HPDE6-E6E7 (cell line): ENCODE results near the gene GRM4.
"Not testable (repeated sequence)": the region's sequence is repeated elsewhere in the genome, so short reads cannot be mapped to it uniquely, and the experiment has no call there.

Experiments used
- DNase-seq: peaks from one replicate; pipeline ENCODE4 v3.0.0; 2011; ENCODE audit warnings: missing footprints; ENCODE audit errors: extremely low spot score

Gene GRM4

DNA sequence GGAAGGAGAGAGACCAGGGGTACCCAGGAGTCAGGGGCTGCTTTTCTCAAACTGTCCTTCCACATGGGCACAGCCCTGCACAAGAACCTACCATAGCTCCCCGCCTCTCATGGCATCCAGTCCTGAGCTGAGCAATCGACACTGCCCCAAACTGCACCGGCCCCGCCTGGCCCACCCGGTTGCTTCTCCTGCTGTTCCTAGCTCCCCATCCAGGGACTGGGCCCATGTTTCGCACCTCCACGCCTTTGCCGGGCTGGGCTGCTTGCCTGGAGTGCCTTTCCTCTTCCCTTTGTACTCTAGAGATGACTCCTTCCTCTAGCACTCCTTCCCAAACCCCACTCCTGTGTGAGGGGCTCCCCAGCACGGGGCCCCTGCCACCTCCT lies 123.0 kb downstream of the GRM4 start:
- DNase-seq: no peak

DNA sequence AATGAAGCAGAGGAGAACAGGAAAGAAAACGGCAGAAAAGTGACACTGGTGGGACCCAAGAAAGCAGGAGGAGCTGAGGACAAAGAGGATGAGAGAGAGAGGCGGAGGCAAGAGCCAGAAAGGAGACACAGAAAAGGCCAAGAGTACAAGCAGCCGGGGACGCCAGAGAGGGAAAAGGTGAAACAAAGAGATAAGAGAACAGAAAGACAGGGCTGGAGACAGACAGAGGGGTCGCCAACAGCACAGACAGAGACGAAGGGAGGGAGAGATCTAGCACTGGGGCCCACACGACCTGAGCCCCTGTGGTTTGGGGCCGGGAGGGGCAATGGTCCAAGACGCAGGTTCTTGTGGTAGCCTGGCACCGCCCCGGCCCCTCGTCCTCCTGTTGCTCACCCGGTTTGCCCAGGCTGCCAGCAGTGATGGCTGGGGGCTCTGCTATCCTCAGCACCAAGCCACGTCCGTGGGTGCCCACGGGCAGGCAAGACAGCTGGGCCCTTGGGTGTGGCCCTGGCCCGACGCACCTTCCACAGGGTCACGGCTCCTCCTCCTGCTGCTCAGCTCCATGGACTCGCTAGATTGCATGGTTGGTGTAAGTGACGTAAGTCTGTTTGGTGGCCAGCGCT lies 123.5 kb downstream of the GRM4 start:
- no peak for DNase-seq

DNA sequence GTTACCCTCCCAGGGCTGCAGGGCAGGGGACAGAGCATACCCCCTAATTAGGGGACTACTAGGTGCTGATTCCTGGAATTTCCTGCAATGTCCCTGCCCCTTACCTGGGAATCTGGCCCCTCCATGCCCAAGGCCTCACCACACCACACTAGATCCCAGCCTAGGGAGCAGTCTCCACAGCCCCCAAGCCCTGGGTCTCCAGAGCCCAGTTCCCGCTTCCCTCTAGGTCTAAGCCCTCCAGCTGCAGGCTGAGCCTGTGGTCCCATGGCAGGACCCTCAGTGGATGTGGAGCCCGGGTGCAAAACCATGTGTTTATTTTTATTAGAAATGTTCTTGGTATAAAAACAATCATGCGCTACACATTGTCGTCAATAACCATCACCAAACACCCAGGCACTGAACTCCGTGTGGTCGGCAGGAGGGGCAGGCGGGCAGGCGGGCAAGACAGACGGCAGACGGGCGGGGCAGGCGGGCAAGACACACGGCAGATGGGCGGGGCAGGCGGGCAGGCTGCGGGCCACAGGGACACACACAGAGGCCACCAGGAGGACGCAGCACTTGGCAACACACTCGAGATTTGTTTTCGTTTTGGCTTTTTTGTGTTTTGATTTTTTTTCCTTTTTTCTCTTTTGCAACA lies 124.2 kb downstream of the GRM4 start:
- no peak for DNase-seq

DNA sequence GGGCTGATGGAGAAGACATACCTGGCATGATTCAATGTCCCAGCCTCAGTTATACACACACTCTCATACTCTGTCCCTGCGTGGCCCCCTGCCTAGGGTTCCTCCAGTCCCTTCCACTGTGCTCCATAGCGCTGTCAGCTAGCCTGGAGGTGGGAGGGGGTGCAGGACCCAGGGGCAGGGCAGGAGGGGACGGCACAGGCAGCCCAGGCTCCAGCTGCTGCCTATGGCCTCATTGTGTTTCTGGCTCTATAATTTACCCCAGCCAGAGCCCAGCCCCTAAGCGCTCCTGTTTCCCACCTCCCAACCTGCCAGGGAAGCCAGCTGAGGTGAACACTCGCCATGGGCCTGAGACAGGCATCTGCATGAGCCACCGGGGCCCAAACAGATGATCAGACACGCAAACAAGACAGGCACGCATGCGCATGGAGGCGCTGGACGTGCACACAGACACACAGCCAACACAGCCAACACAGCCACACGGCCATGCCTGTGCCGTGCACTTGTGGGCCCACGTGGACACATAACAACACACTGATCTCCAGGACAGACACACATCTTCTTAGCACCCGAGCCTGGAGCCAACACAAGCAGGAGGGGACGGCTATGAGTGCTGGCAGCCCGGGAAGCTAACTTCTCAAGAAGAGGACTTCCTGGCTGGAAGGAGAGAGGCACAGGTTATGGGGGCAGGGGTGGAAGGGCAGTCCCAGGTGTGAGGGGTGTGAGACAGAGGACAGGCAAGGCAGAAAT lies 124.9 kb downstream of the GRM4 start:
- no peak for DNase-seq

DNA sequence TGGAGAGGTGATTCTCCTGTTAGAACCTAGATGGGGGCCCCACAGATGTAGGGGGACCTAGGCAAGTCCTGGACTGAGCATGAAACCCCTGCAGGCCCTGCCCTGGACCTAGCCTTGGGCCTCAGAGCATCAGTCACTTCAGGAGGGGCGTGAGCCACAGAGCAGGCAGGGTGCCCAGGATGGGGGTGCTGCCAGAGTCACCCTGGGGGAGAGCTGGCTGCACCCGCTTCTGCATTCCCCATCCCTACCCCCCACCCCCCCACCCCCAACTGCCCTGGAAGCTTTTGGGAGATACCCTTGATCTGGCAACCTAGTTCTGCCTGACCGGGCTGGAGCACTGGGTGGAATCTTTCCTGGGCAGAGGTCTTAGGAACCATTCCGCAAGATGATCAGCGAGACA lies 125.6 kb downstream of the GRM4 start:
- DNase-seq: no peak

DNA sequence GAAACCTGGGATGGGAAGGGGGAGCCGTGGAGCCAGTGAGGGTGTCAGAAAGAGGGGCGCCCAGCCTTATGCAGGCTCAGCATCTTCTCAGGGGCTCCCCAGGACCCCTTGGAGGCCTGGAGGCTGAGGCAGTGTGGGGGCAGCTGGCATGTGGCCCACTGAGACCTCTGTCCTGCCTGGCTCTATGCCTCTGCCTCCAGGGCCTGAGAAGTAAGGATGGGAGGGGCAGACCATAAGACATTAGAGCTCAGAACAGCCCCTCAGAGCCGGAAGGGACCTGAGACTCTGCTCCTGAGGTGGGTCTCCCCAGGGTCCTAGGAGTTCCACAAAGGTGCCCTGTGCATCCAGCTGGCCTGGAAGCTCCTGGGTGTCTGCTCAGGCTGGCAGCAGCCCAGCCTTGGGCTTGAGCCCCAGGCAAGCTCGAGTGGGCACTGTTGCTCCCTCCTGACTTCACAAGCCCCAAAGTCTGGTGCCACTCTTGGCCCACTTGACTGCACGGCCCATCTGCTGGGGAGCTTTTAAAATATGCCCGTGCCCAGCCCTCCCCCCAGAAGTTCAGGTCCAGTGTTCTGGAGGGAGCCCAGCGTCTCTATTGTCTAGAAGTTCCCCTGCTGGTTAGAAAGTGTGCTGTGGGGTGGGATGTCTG lies 126.8 kb downstream of the GRM4 start:
- DNase-seq: no peak

DNA sequence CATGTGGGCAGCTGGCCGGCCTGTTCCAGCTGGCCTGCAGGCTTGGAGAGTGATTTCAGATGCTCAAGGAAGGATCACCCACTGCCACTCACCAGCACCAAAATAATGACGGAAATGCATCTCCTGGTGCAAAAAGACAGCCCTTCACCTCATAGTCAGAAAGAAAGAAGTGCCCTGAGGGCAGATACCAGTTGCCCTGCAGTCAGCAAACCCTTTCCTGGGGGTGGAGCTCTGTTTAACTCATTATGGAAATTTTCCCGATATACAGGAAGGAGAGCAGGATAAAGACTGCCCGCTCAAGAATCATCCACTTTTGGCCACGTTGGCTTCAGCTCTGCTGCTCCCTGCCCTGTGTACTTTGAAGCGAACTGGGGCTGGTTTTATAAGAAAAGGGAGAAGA lies 127.9 kb downstream of the GRM4 start:
- DNase-seq: no peak

DNA sequence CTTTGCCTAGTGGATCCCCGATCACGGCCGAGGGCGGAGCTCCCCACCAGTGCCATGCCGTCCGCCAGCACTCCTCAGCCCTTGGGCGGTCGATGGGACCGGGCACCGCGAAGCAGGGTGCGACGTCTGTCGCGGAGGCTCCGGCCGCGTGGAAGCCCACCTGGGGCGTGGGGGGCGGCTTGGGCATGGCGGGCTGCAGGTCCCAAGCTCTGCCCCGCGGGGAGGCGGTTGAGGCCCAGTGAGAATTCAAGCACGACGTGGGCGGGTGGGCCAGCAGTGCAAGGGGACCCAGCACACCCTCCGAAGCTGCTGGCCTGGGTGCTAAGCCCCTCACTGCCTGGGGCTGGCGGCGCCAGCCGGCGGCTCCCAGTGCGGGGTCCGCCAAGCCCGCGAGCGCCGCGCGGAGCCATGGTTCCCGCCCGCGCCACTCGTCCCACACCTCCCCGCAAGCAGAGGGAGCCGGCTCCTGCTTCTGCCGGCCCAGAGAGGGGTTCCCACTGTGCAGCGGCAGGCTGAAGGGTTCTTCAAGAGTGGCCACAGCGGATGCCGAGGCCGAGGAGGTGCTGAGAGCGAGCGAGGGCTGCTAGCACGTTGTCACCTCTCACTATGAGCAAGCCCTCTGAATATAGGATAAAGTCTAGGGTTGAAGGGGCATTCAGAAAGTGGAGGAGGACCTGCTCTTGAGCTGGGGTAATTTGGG lies 128.6 kb downstream of the GRM4 start:
- no peak for DNase-seq

DNA sequence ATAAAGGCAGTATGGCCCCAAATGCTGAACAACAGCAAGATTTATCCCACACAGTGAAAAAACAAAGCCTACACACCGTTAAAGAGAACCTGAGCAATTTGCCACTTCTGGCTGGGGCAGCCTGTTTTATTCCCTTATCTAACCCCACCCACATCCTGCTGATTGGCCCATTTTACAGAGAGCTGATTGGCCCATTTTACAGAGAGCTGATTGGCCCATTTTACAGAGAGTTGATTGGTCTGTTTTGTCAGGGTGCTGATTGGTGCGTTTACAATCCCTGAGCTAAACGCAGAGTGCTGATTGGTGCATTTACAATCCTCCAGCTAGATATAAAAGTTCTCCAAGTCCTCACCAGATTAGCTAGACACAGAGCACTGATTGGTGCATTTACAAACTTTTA lies 129.3 kb downstream of the GRM4 start:
- DNase-seq: not testable (repeated sequence)

DNA sequence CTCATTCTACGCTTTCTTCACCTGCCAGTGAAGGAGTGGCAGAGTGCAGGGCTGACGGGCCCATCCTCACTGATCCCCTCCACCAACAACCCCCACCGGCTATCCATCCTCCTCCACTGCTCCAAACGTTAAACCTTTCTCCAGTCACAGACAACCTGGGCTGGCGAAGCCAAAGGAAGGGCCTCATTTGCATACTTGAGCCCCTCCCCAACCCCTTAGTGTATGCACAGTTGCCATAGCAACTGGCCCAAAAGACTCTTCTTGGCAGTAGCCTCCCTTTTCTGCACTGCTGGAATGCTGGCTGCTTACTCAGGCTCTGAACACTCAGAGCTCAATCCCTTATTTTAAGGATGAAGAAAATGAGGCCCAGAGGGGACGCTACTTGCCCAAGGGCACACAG lies 130.3 kb downstream of the GRM4 start:
- no peak for DNase-seq

DNA sequence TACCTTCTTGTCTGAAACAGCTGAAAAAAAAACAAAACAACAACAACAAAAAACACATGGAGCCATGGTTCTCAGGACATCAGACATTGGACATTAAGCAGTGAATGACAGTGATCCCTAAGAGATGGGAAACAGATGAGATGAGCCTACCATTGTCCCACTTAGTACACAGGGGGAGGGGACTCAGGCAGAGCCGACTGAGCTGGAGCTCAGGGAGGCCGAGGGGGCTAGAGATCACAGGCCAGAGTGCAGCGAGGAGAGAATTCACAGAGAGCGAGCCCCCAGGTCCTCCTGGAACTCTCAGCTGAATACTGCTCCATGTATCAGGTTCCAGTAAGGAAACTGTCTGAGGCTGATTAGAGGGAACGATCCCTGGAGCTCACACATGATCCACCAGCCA lies 134.6 kb downstream of the GRM4 start:
- no peak for DNase-seq

DNA sequence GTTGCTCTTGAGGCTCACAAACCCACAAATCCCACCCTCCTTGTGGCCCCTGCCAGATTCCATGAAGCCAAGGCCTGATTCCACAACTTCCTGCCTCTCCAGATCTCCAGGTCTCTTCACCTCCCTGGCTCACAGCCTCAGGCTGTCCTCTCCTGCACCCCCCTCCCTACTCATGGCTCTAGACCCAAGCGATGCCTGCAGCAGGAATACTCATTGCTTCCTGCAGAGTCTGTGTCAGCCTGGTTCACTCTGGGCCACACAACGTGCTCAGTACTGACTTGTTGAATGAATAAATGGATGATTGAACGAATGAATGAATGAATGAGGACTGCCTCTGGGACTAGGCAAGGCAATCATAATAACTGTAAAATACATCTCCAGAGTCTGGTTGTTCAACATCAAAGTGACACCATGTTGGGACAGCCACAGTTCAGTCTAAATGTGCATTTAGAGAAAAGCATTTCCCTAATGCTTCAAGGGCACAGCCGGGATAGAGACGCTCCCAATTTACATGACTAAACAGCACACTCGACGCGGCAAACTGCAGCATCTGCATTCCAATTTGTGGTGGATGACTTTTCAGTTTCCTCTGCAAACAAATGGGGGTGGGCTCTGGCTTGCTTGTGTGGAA lies 139.9 kb downstream of the GRM4 start:
- DNase-seq: no peak

DNA sequence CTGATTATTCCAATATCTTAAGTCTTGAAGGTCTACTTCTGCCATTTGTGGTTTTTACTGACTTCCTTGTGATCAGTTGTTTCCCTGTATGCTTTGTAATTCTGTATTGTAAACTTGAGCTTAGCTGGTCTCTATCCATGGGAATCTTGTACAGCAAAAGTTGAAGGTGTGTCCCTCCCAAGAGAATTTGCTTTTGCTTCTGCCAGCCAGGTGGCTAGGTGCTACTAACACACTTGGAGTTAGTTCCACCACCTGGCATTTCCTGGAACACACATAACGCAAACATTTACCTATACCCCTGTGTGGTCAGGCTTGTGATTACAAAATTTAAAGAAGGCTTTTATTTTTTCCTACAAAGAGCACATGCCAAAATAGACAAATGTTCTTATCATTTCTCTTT lies 141.2 kb downstream of the GRM4 start:
- no peak for DNase-seq

DNA sequence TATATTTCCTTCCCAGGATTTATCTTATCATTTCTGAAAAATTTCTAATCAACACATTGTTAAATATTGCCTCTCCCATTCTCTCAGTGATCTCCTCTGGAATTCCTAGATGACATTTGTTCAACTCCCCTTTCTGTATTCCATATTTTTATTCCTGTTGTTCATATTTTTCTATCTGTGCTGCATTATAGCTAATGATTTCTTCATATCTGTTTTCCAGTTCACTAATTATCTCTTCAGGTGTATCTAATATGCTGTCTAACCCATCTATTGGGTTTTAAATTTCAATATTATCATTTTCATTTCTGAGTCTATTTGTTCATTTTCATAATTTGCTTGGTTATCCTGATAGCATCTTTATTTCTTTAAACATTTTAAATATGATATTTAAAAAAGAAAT lies 141.9 kb downstream of the GRM4 start:
- DNase-seq: no peak

DNA sequence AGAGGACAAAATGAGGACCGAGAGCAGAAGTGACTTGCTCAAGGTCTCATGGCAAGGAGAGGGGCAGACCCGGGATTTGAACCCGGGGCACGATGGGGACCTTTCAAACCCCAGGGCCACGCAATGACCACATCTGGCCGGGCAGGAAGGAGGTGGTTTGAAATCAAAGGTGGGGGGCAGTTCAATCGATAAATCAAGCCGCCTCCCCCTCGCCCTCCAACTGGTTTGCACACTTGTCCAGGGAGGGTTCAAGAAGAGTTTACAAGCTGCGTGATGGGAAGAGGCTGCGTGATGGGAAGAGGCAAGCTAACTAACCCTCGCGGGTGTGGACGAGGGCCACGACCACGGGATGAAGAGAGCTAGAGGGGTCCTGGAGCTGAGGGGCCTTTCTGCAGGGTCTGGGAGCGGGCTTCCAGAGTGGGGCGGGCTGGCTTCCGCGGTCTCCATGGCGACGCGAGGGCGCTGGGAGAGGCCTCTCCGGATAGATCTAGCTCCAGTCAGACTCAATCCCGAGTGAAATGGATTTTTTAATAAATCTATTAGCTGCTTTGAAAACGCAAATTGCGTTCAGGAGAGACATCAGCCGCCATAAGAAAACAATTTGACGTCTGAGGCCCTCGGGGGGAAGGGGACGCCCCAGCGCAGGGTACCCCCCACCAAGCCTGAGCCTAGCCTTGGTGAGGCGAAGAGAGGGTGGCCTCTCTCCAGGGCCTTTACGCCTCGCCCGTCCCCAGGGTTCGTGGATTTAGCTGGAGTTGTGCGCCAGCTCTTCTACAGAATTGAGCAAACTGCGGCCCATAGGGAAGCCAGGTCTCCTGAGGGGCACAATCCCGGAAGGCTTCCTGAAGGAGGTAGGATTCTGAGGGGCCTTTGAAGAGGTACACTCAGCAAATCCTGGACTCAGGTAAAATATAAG lies 143.9 kb downstream of the GRM4 start:
- DNase-seq: no peak

DNA sequence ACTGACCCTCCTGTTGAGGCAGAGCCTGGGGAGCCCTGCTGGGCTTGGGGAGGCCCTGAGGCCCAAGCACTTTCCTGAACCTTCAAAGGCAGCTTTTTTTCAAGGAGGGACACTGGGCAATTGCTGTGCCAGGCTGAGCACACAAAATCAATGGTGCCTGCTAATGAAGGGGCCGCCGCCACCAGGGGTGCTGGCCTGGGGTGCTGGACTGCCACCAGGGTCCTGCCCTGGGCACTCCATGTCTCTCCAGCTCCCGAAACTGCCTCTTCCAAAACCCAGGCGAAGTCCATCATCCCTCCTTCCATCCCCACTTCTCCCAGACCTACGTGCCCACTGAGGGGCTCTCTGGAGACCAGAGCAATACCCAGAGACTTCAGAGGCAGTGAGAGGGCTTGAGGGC lies 145.6 kb downstream of the GRM4 start:
- no peak for DNase-seq

DNA sequence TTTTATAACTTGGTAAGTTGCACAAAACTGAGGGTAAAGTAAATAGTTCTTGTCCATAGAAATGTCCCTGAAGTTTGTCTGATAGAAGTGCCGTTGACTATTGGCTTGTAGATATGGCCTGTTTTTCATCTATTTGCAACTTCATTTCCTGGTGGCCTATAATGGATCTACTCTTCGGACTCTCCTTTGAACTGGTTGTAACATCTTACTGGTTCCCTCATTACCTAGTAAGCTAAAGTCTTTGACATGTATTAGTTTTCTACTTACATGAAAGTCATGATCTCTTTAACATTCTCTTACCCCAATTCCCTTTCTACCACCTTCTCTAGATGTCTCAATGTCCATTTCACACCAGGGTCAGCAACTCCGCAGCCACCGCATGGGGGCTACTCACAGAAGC lies 146.3 kb downstream of the GRM4 start:
- DNase-seq: no peak

DNA sequence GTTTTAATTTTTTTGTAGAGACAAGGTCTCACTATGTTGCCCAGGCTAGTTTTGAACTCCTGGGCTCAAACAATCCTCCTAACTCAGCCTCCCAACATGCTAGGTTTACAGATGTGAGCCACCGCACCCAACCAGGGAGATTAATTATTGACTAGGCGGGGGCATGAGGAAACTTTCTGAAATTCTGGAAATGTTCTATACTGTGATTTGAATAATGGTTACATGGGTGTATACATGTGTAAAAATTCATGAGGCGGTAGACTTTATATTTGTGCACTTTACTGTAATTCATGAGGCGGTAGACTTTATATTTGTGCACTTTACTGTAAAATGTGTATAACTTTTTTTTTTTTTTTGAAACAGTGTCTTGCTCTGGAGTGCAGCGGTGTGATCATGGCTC lies 147.2 kb downstream of the GRM4 start:
- DNase-seq: no peak

DNA sequence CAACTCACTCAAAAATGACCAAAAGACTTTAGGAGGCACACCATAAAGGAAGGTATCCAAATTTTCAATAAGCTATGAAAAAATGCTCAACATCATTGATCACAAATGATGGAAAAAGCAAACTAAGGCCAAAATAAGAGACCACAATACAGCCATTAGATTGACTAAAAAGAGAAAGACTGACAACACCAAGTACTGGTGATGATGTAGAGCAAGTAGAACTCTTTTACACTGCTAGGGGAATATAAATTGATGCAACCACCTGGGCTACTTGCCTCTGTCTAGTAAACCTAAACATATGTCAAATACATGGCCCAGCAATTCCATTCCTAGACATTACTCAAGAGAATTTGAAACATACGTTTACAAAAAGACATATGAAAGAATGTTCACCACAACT lies 148.6 kb downstream of the GRM4 start:
- DNase-seq: no peak

DNA sequence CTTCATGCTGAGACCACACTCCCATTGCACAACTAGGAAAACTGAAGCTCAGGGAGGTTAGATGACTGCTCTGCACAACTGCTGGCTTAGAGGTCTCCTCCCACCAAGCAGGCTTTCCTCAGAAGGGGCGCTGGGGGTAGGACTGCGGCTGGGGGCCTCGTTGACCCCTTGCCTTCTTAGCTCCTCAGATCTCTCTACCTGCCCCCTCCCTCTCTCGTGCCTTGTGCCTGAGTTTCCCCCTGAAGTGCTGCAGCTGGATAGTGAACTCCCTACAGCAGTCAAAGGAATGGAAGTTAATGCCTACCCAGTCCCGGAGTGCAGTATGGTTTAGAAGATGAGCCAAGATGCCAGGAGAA lies 149.8 kb downstream of the GRM4 start:
- DNase-seq: no peak
